Parathyroid adenoma (tissue), 2 donors: ENCODE data around the gene PHF13.

Source experiments
- H2AFZ ChIP-seq: fragments of 300-600 bp; sonication (generic); one replicate; pipeline ENCODE4 v1.7.0; 2017; ENCODE audit warnings: antibody characterized with exemption, mild to moderate bottlenecking
- H3K27ac ChIP-seq: fragments of 300-600 bp; sonication (generic); one replicate; pipeline ENCODE4 v1.7.0; 2017
- H3K27me3 ChIP-seq: fragments of 300-600 bp; sonication (generic); one replicate; pipeline ENCODE4 v1.7.0; 2017; ENCODE audit warnings: low read length; ENCODE audit not compliant: control insufficient read depth, insufficient read depth
- H3K36me3 ChIP-seq: fragments of 300-600 bp; sonication (generic); one replicate; pipeline ENCODE4 v1.7.0; 2017; ENCODE audit warnings: low read length; ENCODE audit not compliant: control insufficient read depth, insufficient read depth
- H3K4me1 ChIP-seq: fragments of 300-600 bp; sonication (generic); one replicate; pipeline ENCODE4 v1.7.0; 2017; ENCODE audit warnings: control low read depth
- H3K4me2 ChIP-seq: fragments of 300-600 bp; sonication (generic); one replicate; pipeline ENCODE4 v1.7.0; 2017; ENCODE audit warnings: low read length
- H3K4me3 ChIP-seq: fragments of 300-600 bp; sonication (generic); one replicate; pipeline ENCODE4 v1.7.0; 2017; ENCODE audit warnings: low read depth, low read length
- H3K79me2 ChIP-seq: fragments of 300-600 bp; sonication (generic); one replicate; pipeline ENCODE4 v1.7.0; 2017; ENCODE audit warnings: control low read depth
- H3K9ac ChIP-seq: fragments of 300-600 bp; sonication (generic); one replicate; pipeline ENCODE4 v1.7.0; 2017; ENCODE audit warnings: mild to moderate bottlenecking
- H3K9me3 ChIP-seq: fragments of 300-600 bp; sonication (generic); one replicate; pipeline ENCODE4 v1.7.0; 2017; ENCODE audit warnings: low read length; ENCODE audit not compliant: control insufficient read depth
- TF ChIP-seq, protein P1 (sequence below): fragments of 300-600 bp; sonication (generic); IDR thresholded peaks from one replicate; pipeline ENCODE4 v1.7.0; 2017; ENCODE audit warnings: antibody characterized with exemption, mild to moderate bottlenecking
- donor health status: primary hyperparathyroidism.

PHF13 gene

GRCh38 chr1:6578624-6579373 lies 34.7 kb upstream of the PHF13 start:
- Histone ChIP-seq H3K27me3 (no peaks in the 10 kb centered on the region), H3K4me1 (peaks cover 6% of the 10 kb centered on the region), H3K4me2 (peak overlapping the region; percentile 87), H3K4me3 (peak overlapping the region; percentile 85), H2AFZ (peak overlapping the region; percentile 97), H3K9ac (no peak overlapping the region), H3K79me2 (peaks cover 4% of the 10 kb centered on the region), H3K36me3 (no peaks in the 10 kb centered on the region), H3K9me3 (no peaks in the 10 kb centered on the region), H3K27ac (peak overlapping the region; percentile 83)
- TF ChIP-seq, protein P1, sequence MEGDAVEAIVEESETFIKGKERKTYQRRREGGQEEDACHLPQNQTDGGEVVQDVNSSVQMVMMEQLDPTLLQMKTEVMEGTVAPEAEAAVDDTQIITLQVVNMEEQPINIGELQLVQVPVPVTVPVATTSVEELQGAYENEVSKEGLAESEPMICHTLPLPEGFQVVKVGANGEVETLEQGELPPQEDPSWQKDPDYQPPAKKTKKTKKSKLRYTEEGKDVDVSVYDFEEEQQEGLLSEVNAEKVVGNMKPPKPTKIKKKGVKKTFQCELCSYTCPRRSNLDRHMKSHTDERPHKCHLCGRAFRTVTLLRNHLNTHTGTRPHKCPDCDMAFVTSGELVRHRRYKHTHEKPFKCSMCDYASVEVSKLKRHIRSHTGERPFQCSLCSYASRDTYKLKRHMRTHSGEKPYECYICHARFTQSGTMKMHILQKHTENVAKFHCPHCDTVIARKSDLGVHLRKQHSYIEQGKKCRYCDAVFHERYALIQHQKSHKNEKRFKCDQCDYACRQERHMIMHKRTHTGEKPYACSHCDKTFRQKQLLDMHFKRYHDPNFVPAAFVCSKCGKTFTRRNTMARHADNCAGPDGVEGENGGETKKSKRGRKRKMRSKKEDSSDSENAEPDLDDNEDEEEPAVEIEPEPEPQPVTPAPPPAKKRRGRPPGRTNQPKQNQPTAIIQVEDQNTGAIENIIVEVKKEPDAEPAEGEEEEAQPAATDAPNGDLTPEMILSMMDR: no peak

- Histone ChIP-seq H3K4me2 (peak within 1 kb of the TSS; percentile 87), H3K4me3 (peak within 1 kb of the TSS; percentile 85), H3K36me3 (no peaks in the 10 kb centered on the region), H3K27ac (peak within 1 kb of the TSS; percentile 83), H3K9me3 (no peaks in the 10 kb centered on the region), H3K9ac (peak within 1 kb of the TSS; percentile 46), H3K79me2 (peaks cover 4% of the 10 kb centered on the region), H3K27me3 (no peaks in the 10 kb centered on the region), H3K4me1 (peaks cover 8% of the 10 kb centered on the region), H2AFZ (peak within 1 kb of the TSS; percentile 97)
- TF ChIP-seq, protein P1: no peak
Observed at GRCh38 chr1:6579374-6580118, 34.0 kb upstream of the PHF13 start, which contains the start of gene ZBTB48. Gene ZBTB48 (plus strand): TSS chr1:6579994. CDS start chr1:6580610, 616 bp downstream.

DNA sequence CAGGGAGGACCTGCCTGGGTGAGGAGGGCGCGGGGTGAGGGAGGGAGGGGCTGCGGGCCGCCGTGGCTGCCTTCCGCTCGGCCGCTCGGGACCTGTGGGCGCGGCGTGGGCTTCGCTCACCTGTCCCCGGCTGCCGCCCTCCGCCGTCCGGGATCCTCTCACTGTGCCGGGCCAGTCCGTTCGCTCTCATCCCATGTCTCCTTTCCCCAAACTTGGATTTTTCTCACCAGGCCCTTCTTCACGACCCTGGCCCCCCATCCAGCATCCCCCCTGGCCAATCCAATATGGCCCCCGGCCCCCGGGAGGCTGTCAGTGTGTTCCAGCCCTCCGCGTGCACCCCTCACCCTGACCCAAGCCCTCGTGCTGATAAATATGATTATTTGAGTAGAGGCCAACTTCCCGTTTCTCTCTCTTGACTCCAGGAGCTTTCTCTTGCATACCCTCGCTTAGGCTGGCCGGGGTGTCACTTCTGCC lies 33.4 kb upstream of the PHF13 start:
- peaks cover 8% of the 10 kb centered on the region for H3K4me1 ChIP-seq
- H3K27ac ChIP-seq: peak overlapping the region; percentile 83
- peaks cover 4% of the 10 kb centered on the region for H3K79me2 ChIP-seq
- TF ChIP-seq, protein P1: no peak
- H3K4me2 ChIP-seq: peak overlapping the region; percentile 87
- no peaks in the 10 kb centered on the region for H3K27me3 ChIP-seq
- no peaks in the 10 kb centered on the region for H3K9me3 ChIP-seq
- peak overlapping the region; percentile 97 for H2AFZ ChIP-seq
- no peaks in the 10 kb centered on the region for H3K36me3 ChIP-seq
- H3K4me3 ChIP-seq: peak overlapping the region; percentile 85
- no peak overlapping the region for H3K9ac ChIP-seq

DNA sequence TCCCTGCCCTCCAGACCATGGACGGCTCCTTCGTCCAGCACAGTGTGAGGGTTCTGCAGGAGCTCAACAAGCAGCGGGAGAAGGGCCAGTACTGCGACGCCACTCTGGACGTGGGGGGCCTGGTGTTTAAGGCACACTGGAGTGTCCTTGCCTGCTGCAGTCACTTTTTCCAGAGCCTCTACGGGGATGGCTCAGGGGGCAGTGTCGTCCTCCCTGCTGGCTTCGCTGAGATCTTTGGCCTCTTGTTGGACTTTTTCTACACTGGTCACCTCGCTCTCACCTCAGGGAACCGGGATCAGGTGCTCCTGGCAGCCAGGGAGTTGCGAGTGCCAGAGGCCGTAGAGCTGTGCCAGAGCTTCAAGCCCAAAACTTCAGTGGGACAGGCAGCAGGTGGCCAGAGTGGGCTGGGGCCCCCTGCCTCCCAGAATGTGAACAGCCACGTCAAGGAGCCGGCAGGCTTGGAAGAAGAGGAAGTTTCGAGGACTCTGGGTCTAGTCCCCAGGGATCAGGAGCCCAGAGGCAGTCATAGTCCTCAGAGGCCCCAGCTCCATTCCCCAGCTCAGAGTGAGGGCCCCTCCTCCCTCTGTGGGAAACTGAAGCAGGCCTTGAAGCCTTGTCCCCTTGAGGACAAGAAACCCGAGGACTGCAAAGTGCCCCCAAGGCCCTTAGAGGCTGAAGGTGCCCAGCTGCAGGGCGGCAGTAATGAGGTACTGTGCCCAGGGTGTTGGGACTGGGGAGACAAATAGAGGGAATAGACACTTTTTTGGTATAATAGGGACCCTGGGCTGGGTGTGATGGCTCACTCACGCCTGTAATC lies 32.7 kb upstream of the PHF13 start:
- H3K4me2 ChIP-seq: peak overlapping the region; percentile 87
- H3K27ac ChIP-seq: peak overlapping the region; percentile 83
- peaks cover 8% of the 10 kb centered on the region for H3K4me1 ChIP-seq
- no peak overlapping the region for H3K9ac ChIP-seq
- peaks cover 4% of the 10 kb centered on the region for H3K79me2 ChIP-seq
- peak overlapping the region; percentile 85 for H3K4me3 ChIP-seq
- TF ChIP-seq, protein P1: no peak
- peak overlapping the region; percentile 97 for H2AFZ ChIP-seq
- no peaks in the 10 kb centered on the region for H3K9me3 ChIP-seq
- H3K27me3 ChIP-seq: no peaks in the 10 kb centered on the region
- H3K36me3 ChIP-seq: no peaks in the 10 kb centered on the region
